ENCODE data around the gene MAST4.

GRCh38 chr5:66737096-66737495 lies 140.9 kb downstream of the MAST4 start:
- TF ChIP-seq HDAC2 (IDR thresholded peaks at IDR 0.05): no peak
- TF ChIP-seq CTCF (IDR thresholded peaks at IDR 0.05): no peak
- TF ChIP-seq POLR2A (IDR thresholded peaks at IDR 0.05; ENCODE audit: low read length): no peak
- no peak for TF ChIP-seq ATOH8 (CRISPR knock-in tag; IDR thresholded peaks at IDR 0.05; ENCODE audit: low read depth)
- TF ChIP-seq REST (IDR thresholded peaks at IDR 0.05): no peak
- TF ChIP-seq RNF2 (IDR thresholded peaks at IDR 0.05; ENCODE audit: borderline replicate concordance, low read depth): no peak
- TF ChIP-seq BHLHE40 (IDR thresholded peaks at IDR 0.05; ENCODE audit: low read depth, low read length): no peak

Measured in A549 (cell line).